Measurements from ENCODE around the gene TRMT11. TPM values are rescaled to one million over a fixed set of nuclear protein-coding genes. Genes with fewer than 3 reads are reported as not detected.
A peak's percentile ranks its signal among the peaks of the same experiment; 100 is the strongest.

Gene TRMT11
- total and polyA plus RNA-seq, 10 donors = 10.7 to 37.7 (median 22.2) TPM

- no peaks in the 10 kb centered on the region for H3K36me3 ChIP-seq
- DNase-seq = no peak
- WGBS, 5 donors = 88 to 95% (median 91%) methylated on average over 10 of the region's 10 CpGs
- no peak overlapping the region for H3K4me3 ChIP-seq
- intact Hi-C loops (cut with DNase I; ENCODE audit: low total_unique reads) = no loop called here
- H3K27me3 ChIP-seq (replicated peaks in 1 of 7) = no peaks in the 10 kb centered on the region
- TF ChIP-seq CTCF (IDR thresholded peaks at IDR 0.05 in 8 of 11, conservative IDR thresholded peaks at IDR 0.05 in 3 of 11) = no peak
- no peak for TF ChIP-seq POLR2A (IDR thresholded peaks at IDR 0.05)
- no peak for TF ChIP-seq POLR2AphosphoS5 (IDR thresholded peaks at IDR 0.05)
- no peak overlapping the region for H3K27ac ChIP-seq
- no peaks in the 10 kb centered on the region for H3K9me3 ChIP-seq
- peaks cover 0 to 30% (median 17%) of the 10 kb centered on the region in 6 donors for H3K4me1 ChIP-seq
Observed at GRCh38 chr6:125942672-125943527, 43.4 kb upstream of the TRMT11 start.

- Histone ChIP-seq H3K27ac (peak overlapping the region in 7 of 8 donors; percentile 30 to 68 (median 56)), H3K4me3 (no peak overlapping the region), H3K4me1 (peaks cover 0 to 30% (median 17%) of the 10 kb centered on the region in 6 donors), H3K9me3 (no peaks in the 10 kb centered on the region), H3K27me3 (replicated peaks in 1 of 7) (no peaks in the 10 kb centered on the region), H3K36me3 (no peaks in the 10 kb centered on the region)
- WGBS, 5 donors = 84 to 86% (median 86%) methylated on average over 4 of the region's 4 CpGs
- TF ChIP-seq CTCF (IDR thresholded peaks at IDR 0.05 in 8 of 11, conservative IDR thresholded peaks at IDR 0.05 in 3 of 11) (no peak), POLR2A (IDR thresholded peaks at IDR 0.05) (no peak), POLR2AphosphoS5 (IDR thresholded peaks at IDR 0.05) (no peak)
- intact Hi-C loops (cut with DNase I; ENCODE audit: low total_unique reads) = no loop called here
- DNase-seq = no peak
Observed at GRCh38 chr6:125943528-125944433, 42.6 kb upstream of the TRMT11 start.

- peaks cover 0 to 30% (median 17%) of the 10 kb centered on the region in 6 donors for H3K4me1 ChIP-seq
- H3K36me3 ChIP-seq = no peaks in the 10 kb centered on the region
- H3K9me3 ChIP-seq = no peaks in the 10 kb centered on the region
- H3K27ac ChIP-seq = peak overlapping the region in 7 of 8 donors; percentile 30 to 68 (median 56)
- intact Hi-C loops (cut with DNase I; ENCODE audit: low total_unique reads) = no loop called here
- TF ChIP-seq CTCF (IDR thresholded peaks at IDR 0.05 in 8 of 11, conservative IDR thresholded peaks at IDR 0.05 in 3 of 11) = no peak
- no peak for TF ChIP-seq POLR2AphosphoS5 (IDR thresholded peaks at IDR 0.05)
- TF ChIP-seq POLR2A (IDR thresholded peaks at IDR 0.05) = no peak
- 9 to 17% (median 13%) methylated on average over 5 of the region's 5 CpGs for WGBS, 5 donors
- no peak for DNase-seq
- no peaks in the 10 kb centered on the region for H3K27me3 ChIP-seq (replicated peaks in 1 of 7)
- H3K4me3 ChIP-seq = no peak overlapping the region
Observed at GRCh38 chr6:125944434-125944816, 41.9 kb upstream of the TRMT11 start.

Data from spleen (tissue), 11 donors.